GM18507 (cell line): ENCODE data around the gene PRKCQ.

Experiments used
- DNase-seq: peaks from one replicate; pipeline ENCODE4 v3.0.0; 2011; ENCODE audit warnings: low read depth; ENCODE audit not compliant: insufficient read length; ENCODE audit errors: extremely low spot score
- FAIRE-seq: peaks from 2 replicates; lab custom pipeline; 2011; peaks lifted over from hg19 to GRCh38; lab: Jason Lieb, UNC

PRKCQ gene

GRCh38 chr10:6426317-6426716 lies 153.8 kb downstream of the PRKCQ start:
- FAIRE-seq (no peak), DNase-seq (no peak)

GRCh38 chr10:6423413-6424170 lies 156.5 kb downstream of the PRKCQ start:
- DNase-seq: no peak
- FAIRE-seq: no peak

- FAIRE-seq: no peak
- DNase-seq: no peak
These were observed 157.1 kb downstream of the PRKCQ start for GRCh38 chr10:6423004-6423403.

- DNase-seq: no peak
- FAIRE-seq: no peak
These were observed 161.4 kb downstream of the PRKCQ start for GRCh38 chr10:6418613-6419216.

- DNase-seq (no peak), FAIRE-seq (no peak)
These were observed 161.9 kb downstream of the PRKCQ start for GRCh38 chr10:6418167-6418566.

GRCh38 chr10:6416892-6417512 lies 163.1 kb downstream of the PRKCQ start:
- FAIRE-seq: no peak
- peak; percentile 18 for DNase-seq

- DNase-seq (no peak), FAIRE-seq (no peak)
These were observed 168.6 kb downstream of the PRKCQ start for GRCh38 chr10:6411436-6411835.

- FAIRE-seq (no peak), DNase-seq (no peak)
These were observed 169.2 kb downstream of the PRKCQ start for GRCh38 chr10:6410830-6411229.

- no peak for FAIRE-seq
- no peak for DNase-seq
These were observed 170.0 kb downstream of the PRKCQ start for GRCh38 chr10:6409971-6410643.

GRCh38 chr10:6408799-6409198 lies 171.3 kb downstream of the PRKCQ start:
- DNase-seq: no peak
- no peak for FAIRE-seq

- FAIRE-seq (no peak), DNase-seq (no peak)
These were observed 172.9 kb downstream of the PRKCQ start for GRCh38 chr10:6407034-6407721.

- FAIRE-seq (peak; percentile 46), DNase-seq (no peak)
These were observed 173.6 kb downstream of the PRKCQ start for GRCh38 chr10:6406220-6407033.

GRCh38 chr10:6405713-6406112 lies 174.4 kb downstream of the PRKCQ start:
- no peak for FAIRE-seq
- DNase-seq: no peak

- no peak for DNase-seq
- no peak for FAIRE-seq
These were observed 175.7 kb downstream of the PRKCQ start for GRCh38 chr10:6404127-6405072.

GRCh38 chr10:6402960-6403359 lies 177.1 kb downstream of the PRKCQ start:
- FAIRE-seq: no peak

GRCh38 chr10:6402349-6402709 lies 177.7 kb downstream of the PRKCQ start:
- DNase-seq (no peak), FAIRE-seq (no peak)

More at GRCh38 chr10:6402960-6403359, 177.1 kb downstream of the PRKCQ start:
- DNase-seq: no peak

- DNase-seq: peak; percentile 60
- peak; percentile 82 for FAIRE-seq
These were observed 178.3 kb downstream of the PRKCQ start for GRCh38 chr10:6401558-6402348.
